ENCODE measurements around the gene PAPSS1. TPM values are rescaled to one million over a fixed set of nuclear protein-coding genes. Genes with fewer than 3 reads are reported as not detected.

PAPSS1 gene
- total RNA-seq, 1 donor from 2014 or later = 51.6 TPM

GRCh38 chr4:107564326-107564725 lies 155.7 kb downstream of the PAPSS1 start:
- DNase-seq (ENCODE audit: low read depth in 2 of 2) = no peak

Other genes starting within 250 kb of the PAPSS1 start
- 44.8 and 53.0 TPM in 2 replicates for gene SGMS2, start 104.7 kb upstream of the PAPSS1 start, total RNA-seq
- gene CYP2U1, start 211.3 kb upstream of the PAPSS1 start, total RNA-seq = 4.0 and 6.2 TPM in 2 replicates

All from dermis microvascular lymphatic vessel endothelial cell (primary cell).